Stomach (tissue), 9 donors: ENCODE data around the gene CYSTM1. TPM values are rescaled to one million over a fixed set of nuclear protein-coding genes. Genes with fewer than 3 reads are reported as not detected.

Experiments used
- DNase-seq, 2 donors: peaks; one replicate each; pipeline versions ENCODE4 v3.0.0 to v3.0.0-alpha.2; 2013 to 2019
- H3K27ac ChIP-seq, 5 donors: fragments of 200-600 bp in 4 of 5; sonication (generic) in 4 of 5; one replicate each; pipeline ENCODE4 v1.5.1; 2013 to 2019; ENCODE audit warnings: mild to moderate bottlenecking in 1 of 5, moderate library complexity in 1 of 5
- H3K27me3 ChIP-seq, 3 donors: fragments of 200-600 bp; sonication (generic); one replicate each; pipeline ENCODE4 v1.5.1; 2017 to 2019; ENCODE audit warnings: mixed run types in 1 of 3
- H3K36me3 ChIP-seq, 4 donors: fragments of 200-600 bp; sonication (generic); 1 replicate in 3 of 4; 2 replicates in 1 of 4; pipeline ENCODE4 v1.5.1; 2016 to 2019
- H3K4me1 ChIP-seq, 4 donors: fragments of 200-600 bp; sonication (generic); one replicate each; pipeline ENCODE4 v1.5.1; 2016 to 2019
- H3K4me3 ChIP-seq, 4 donors: fragments of 200-600 bp; sonication (generic) in 3 of 4; one replicate each; pipeline ENCODE4 v1.5.1; 2016 to 2019; ENCODE audit warnings: mild to moderate bottlenecking in 1 of 4
- H3K9me3 ChIP-seq, 4 donors: fragments of 200-600 bp; sonication (generic); one replicate each; pipeline ENCODE4 v1.5.1; 2016 to 2019
- CTCF ChIP-seq, 7 experiments: fragments of 450-650 bp in 4 of 7; fragments of 200-600 bp in 3 of 7; sonication (generic) in 3 of 7; IDR thresholded peaks; one replicate each; pipeline ENCODE4 v1.5.1; 2016 to 2019; ENCODE audit warnings: antibody characterized with exemption in 7 of 7, control low read depth in 2 of 7, mild to moderate bottlenecking in 1 of 7
- EP300 ChIP-seq: sonication (generic); formaldehyde crosslinking; IDR thresholded peaks from one replicate; pipeline ENCODE4 v1.6.1; 2017; ENCODE audit warnings: antibody characterized with exemption
- POLR2A ChIP-seq, 4 donors: fragments of 450-650 bp; IDR thresholded peaks; one replicate each; pipeline ENCODE4 v1.6.1; 2016; ENCODE audit warnings: antibody characterized with exemption in 4 of 4, control low read depth in 2 of 4, mild to moderate bottlenecking in 1 of 4, moderate library complexity in 1 of 4
- POLR2AphosphoS5 ChIP-seq, 3 donors: sonication (generic); formaldehyde crosslinking; IDR thresholded peaks; one replicate each; pipeline ENCODE4 v1.6.1; 2016; ENCODE audit warnings: antibody characterized with exemption in 3 of 3
- WGBS, 5 donors: extraction: QIAGEN DNeasy Blood & Tissue Kit in 3 of 5; methylation state at CpG; one replicate each; pipeline versions ENCODE4 v1.1.5 to v1.1.7; 2013 to 2018; 5-methylcytosine and 5-hydroxymethylcytosine counted together
- intact Hi-C: fragments of 100-400 bp; cut with DNase I; formaldehyde crosslinking; loops from one replicate; pipeline ENCODE4 v1.15.1; 2023; ENCODE audit warnings: low total_unique reads
- polyA plus RNA-seq, 3 donors: library from polyadenylated mRNA; stranded (reverse); fragments of 200-250 nt; gene quantifications; one replicate each; pipeline ENCODE4 v1.2.3, GENCODE V29; 2013
- total RNA-seq, 5 donors: library from RNA; depleted of rRNA; stranded (reverse); fragments of >200 nt; gene quantifications; one replicate each; pipeline versions ENCODE4 v1.1.0 to v1.2.3, GENCODE V29; 2014 to 2016
- donor health status: healthy with polysubstance abuse.
- donor health status: Bipolar disorder and iron deficiency.
- donor health status: healthy.

CYSTM1 gene
- total and polyA plus RNA-seq, 8 donors: 23.2 to 3,028 (median 321) TPM

GRCh38 chr5:140249536-140249935 lies 74.5 kb downstream of the CYSTM1 start:
- WGBS, 5 donors: 52 to 84% (median 63%) methylated on average over 5 of the region's 5 CpGs
- H3K27me3 ChIP-seq: no peaks in the 10 kb centered on the region
- no peaks in the 10 kb centered on the region for H3K9me3 ChIP-seq
- TF ChIP-seq POLR2AphosphoS5 (IDR thresholded peaks at IDR 0.05) (no peak), CTCF (IDR thresholded peaks at IDR 0.05) (no peak)
- no peak overlapping the region for H3K4me3 ChIP-seq
- peaks cover 22 to 71% (median 51%) of the 10 kb centered on the region in 4 donors for H3K36me3 ChIP-seq
- peak overlapping the region in 4 of 5 donors; percentile 21 to 82 (median 51) for H3K27ac ChIP-seq
- H3K4me1 ChIP-seq: peaks cover 77 to 100% (median 89%) of the 10 kb centered on the region in 4 donors
- intact Hi-C loops: loop anchor here (5.0 kb wide), 1 partner anchor 98 kb away; the partner anchor contains the start of gene HBEGF
- DNase-seq: no peak

- intact Hi-C loops: loop anchor here (5.0 kb wide), 1 partner anchor 87 kb away; no protein-coding TSS in a partner anchor
- no peak overlapping the region for H3K4me3 ChIP-seq
- TF ChIP-seq POLR2A (IDR thresholded peaks at IDR 0.05): no peak
- peak in 1 of 3 donors; percentile 58 for TF ChIP-seq POLR2AphosphoS5 (IDR thresholded peaks at IDR 0.05)
- H3K36me3 ChIP-seq: peaks cover 22 to 63% (median 46%) of the 10 kb centered on the region in 4 donors
- DNase-seq: no peak
- peaks cover 69 to 100% (median 86%) of the 10 kb centered on the region in 4 donors for H3K4me1 ChIP-seq
- H3K9me3 ChIP-seq: no peaks in the 10 kb centered on the region
- H3K27me3 ChIP-seq: no peaks in the 10 kb centered on the region
- WGBS, 5 donors: 38 to 63% (median 55%) methylated on average over 6 of the region's 6 CpGs
- peak overlapping the region; percentile 21 to 82 (median 52) for H3K27ac ChIP-seq
Measured at GRCh38 chr5:140250386-140250785, 75.4 kb downstream of the CYSTM1 start.

GRCh38 chr5:140251527-140251973 lies 76.6 kb downstream of the CYSTM1 start:
- 44 to 63% (median 56%) methylated on average over 5 of the region's 5 CpGs for WGBS, 5 donors
- no peaks in the 10 kb centered on the region for H3K9me3 ChIP-seq
- no peak overlapping the region for H3K4me3 ChIP-seq
- intact Hi-C loops: loop anchor here (5.0 kb wide), 1 partner anchor 86 kb away; no protein-coding TSS in a partner anchor
- no peak for DNase-seq
- peaks cover 59 to 98% (median 78%) of the 10 kb centered on the region in 4 donors for H3K4me1 ChIP-seq
- peaks cover 15 to 52% (median 36%) of the 10 kb centered on the region in 4 donors for H3K36me3 ChIP-seq
- H3K27ac ChIP-seq: peak overlapping the region; percentile 16 to 82 (median 50)
- H3K27me3 ChIP-seq: no peaks in the 10 kb centered on the region
- TF ChIP-seq EP300: no peak
- TF ChIP-seq CTCF (IDR thresholded peaks at IDR 0.05): no peak
- peak in 2 of 3 donors; percentile 26 to 56 for TF ChIP-seq POLR2AphosphoS5 (IDR thresholded peaks at IDR 0.05)

GRCh38 chr5:140252470-140253126 lies 77.6 kb downstream of the CYSTM1 start:
- Histone ChIP-seq H3K36me3 (peaks cover 15 to 48% (median 29%) of the 10 kb centered on the region in 4 donors), H3K9me3 (no peaks in the 10 kb centered on the region), H3K27ac (peak overlapping the region; percentile 8 to 82 (median 56)), H3K4me3 (no peak overlapping the region), H3K27me3 (no peaks in the 10 kb centered on the region), H3K4me1 (peaks cover 53 to 91% (median 71%) of the 10 kb centered on the region in 4 donors)
- DNase-seq: no peak
- intact Hi-C loops: loop anchor here (5.0 kb wide), 1 partner anchor 85 kb away; no protein-coding TSS in a partner anchor
- 61 to 79% (median 70%) methylated on average over 10 of the region's 10 CpGs for WGBS, 5 donors
- TF ChIP-seq POLR2AphosphoS5 (IDR thresholded peaks at IDR 0.05): peak in 1 of 3 donors; percentile 19
- TF ChIP-seq CTCF (IDR thresholded peaks at IDR 0.05): no peak
